H1 (cell line): ENCODE results near the gene WFIKKN1. TPM values are rescaled to one million over a fixed set of nuclear protein-coding genes. Genes with fewer than 3 reads are reported as not detected.

Experiments
- CTBP2 ChIP-seq: IDR thresholded peaks from 2 replicates; pipeline ENCODE4 v1.7.0; 2011; ENCODE audit warnings: borderline replicate concordance, mild to moderate bottlenecking, moderate library complexity, mixed read lengths, low read length; ENCODE audit not compliant: insufficient read depth, insufficient read length
- HDAC2 ChIP-seq, 2 experiments: fragments of 300-600 bp in 1 of 2; sonication (generic) in 1 of 2; IDR thresholded peaks; 2 replicates each; pipeline ENCODE4 v1.6.1; 2011 to 2012; ENCODE audit warnings: low read depth in 2 of 2, low read length in 2 of 2, mild to moderate bottlenecking in 2 of 2, moderate library complexity in 2 of 2, borderline replicate concordance in 1 of 2, inconsistent platforms in 1 of 2
- RAD21 ChIP-seq, 2 experiments: IDR thresholded peaks in 1 of 2; conservative IDR thresholded peaks in 1 of 2; 2 replicates each; pipeline ENCODE4 v1.6.1; 2011; ENCODE audit warnings: low read depth in 2 of 2, low read length in 2 of 2, improper control_type of control experiment in 1 of 2, inconsistent platforms in 1 of 2, mild to moderate bottlenecking in 1 of 2, moderate library complexity in 1 of 2
- SIRT6 ChIP-seq: IDR thresholded peaks from one replicate; pipeline ENCODE4 v1.7.1; 2012; ENCODE audit warnings: low read length, inconsistent platforms
- polyA plus RNA-seq, 7 experiments: library from polyadenylated mRNA; depleted of rRNA in 3 of 7; stranded (reverse) in 5 of 7; unstranded in 2 of 7; fragments of >200 nt in 5 of 7; fragments of 200-250 nt in 2 of 7; gene quantifications; 1 replicate in 5 of 7; 2 replicates in 1 of 7; 4 replicates in 1 of 7; pipeline versions ENCODE4 v1.2.1 to v1.2.3, GENCODE V29; 2011 to 2013; ENCODE audit warnings: missing spikeins in 2 of 7, mixed read lengths in 2 of 7
- total RNA-seq: library from RNA; stranded (reverse); fragmentation: NEBNext Ultra II Directional; extraction: Animal tissue kit (Norgen Biotek cat#: 25700); gene quantifications from 2 replicates; pipeline ENCODE4 v1.2.1, GENCODE V29; 2021

Gene WFIKKN1
- total and polyA plus RNA-seq, 2 of the 8 experiments (the other 6 are each of a cell fraction or from before 2014, with no cell fraction given): 11.4 to 15.8 TPM

GRCh38 chr16:640614-641013 lies 9.8 kb downstream of the WFIKKN1 start (continued):
- no peak for TF ChIP-seq RAD21 (IDR thresholded peaks at IDR 0.05 in 1 of 2, conservative IDR thresholded peaks at IDR 0.05 in 1 of 2; ENCODE audit: low read depth in 2 of 2, low read length in 2 of 2)
- no peak for TF ChIP-seq CTBP2
- no peak for TF ChIP-seq SIRT6
- no peak for TF ChIP-seq HDAC2 (IDR thresholded peaks at IDR 0.05; ENCODE audit: borderline replicate concordance in 1 of 2, low read depth in 2 of 2, low read length in 2 of 2)
- TF ChIP-seq, all 59 proteins: peak for 0
